GM19099 (cell line): ENCODE measurements around the gene PRDM2.

Experiments used
- POLR2A ChIP-seq: IDR thresholded peaks from 3 replicates; pipeline ENCODE4 v1.6.1; 2011; ENCODE audit warnings: low read depth; ENCODE audit not compliant: insufficient read length; ENCODE audit errors: extremely low read depth

PRDM2 gene

GRCh38 chr1:13823936-13824335 is 123.9 kb downstream of the PRDM2 start:
- no peak for TF ChIP-seq POLR2A

- TF ChIP-seq POLR2A = no peak
Measured at GRCh38 chr1:13824626-13825025, 124.6 kb downstream of the PRDM2 start.

DNA sequence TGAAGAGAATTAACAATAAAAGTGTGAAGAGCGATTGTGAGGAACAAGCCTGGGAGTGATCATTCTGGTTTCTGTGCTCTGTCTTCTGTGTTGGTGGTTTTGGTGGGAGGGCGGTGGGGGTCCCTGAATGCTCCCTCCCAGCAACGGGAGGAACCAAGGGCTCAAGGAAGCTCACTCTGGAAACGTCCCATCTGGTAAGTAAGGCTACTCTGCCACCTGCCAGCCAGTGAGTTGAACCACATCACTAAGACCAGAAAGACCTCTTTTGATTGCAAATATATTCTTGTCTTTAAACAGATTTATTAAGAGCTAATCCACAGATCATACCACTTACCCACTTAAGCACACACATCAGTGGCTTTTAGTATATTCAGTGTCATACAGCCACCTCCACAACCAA is 125.0 kb downstream of the PRDM2 start:
- TF ChIP-seq POLR2A = no peak

- no peak for TF ChIP-seq POLR2A
Measured at GRCh38 chr1:13826009-13826408, 126.0 kb downstream of the PRDM2 start.

DNA sequence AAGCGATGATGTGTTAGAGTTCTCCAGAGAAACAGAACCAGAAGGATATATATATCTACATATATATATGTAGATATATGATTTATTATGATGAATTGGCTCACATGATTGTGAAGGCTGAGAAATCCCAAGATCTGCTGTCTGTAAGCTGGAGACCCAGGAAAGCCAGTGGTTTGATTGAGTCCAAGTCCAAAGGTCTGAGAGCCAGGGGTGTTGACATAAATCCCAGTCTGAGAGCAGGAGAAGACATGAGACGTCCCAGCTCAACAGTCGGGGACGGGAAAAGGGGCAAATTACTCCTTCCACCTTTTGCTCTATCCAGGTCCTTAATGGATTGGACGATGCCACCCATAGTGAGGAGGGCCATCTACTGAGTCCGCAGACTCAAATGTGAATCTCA is 126.6 kb downstream of the PRDM2 start:
- TF ChIP-seq POLR2A = no peak

- no peak for TF ChIP-seq POLR2A
Measured at GRCh38 chr1:13828454-13829151, 128.6 kb downstream of the PRDM2 start.

- no peak for TF ChIP-seq POLR2A
Measured at GRCh38 chr1:13829152-13829769, 129.3 kb downstream of the PRDM2 start.

GRCh38 chr1:13830170-13830569 is 130.2 kb downstream of the PRDM2 start:
- no peak for TF ChIP-seq POLR2A

DNA sequence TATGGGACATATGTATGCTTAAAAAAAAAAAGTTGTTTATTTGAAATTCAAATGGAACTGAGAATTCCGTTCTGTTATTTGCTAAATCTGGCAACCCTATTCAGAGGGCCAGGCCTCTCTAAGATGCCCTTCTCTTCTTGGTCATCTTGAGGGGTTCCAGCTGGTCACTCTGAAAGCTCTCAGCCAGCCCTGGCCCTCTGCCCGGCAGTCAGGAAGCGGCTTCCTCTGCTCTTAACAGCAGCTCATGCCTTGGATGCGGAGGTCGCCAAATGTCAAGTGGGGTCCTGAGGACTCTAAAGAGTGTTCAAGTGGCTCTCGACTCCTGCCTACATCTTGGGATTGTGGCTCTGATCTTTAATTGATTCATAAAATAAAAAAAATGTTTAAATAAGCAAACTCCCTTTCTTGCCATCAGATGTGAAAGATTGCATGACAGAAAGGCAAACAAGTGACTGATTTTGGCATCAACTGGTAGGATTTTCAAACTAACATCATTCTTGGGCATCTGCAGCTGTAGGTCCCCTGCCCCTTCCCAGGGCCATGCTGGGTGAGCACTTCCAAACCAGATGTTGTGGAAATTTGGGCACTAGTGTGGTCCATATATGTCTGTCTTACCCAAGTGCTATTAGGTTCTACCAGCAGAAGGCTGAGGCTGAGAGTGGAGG is 130.8 kb downstream of the PRDM2 start:
- TF ChIP-seq POLR2A = no peak

GRCh38 chr1:13832100-13832499 is 132.1 kb downstream of the PRDM2 start:
- TF ChIP-seq POLR2A = no peak

DNA sequence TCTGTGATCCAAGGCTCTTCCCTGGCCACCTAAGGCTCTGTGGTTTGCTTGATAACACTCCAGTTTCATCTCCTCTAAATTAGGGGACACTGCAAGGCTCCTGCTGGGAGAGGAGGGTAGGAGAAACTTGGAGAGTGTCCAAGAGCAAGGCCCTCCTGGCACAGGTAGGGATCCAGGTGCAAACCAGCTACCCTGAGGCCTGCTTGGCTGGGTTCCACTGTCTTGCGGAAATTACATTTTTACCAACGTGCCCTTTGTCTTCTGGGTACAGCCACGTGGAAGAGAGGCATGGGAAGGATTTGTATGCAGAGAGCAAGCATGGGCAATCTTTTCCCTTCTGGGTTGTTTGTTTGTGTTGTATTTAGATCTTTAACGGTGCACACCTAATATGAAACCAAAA is 132.5 kb downstream of the PRDM2 start:
- no peak for TF ChIP-seq POLR2A

DNA sequence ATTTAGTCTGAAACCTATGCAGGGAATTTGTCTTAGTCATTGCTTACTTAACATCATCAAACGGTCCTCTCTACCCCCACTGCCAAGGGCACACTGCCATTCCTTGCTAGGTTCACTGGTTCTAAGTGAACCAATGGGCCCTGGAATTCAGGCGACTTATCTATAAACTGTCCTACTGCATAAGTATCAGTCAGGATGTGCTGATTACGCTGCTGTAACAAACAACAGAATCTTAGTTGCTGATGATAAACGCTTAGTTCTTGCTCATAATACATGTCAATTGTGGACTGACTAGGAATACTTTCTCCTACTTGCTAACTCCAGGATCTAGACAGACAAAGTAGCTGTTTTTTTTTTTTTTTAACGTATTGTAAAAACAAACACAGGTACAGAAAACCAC is 136.1 kb downstream of the PRDM2 start:
- no peak for TF ChIP-seq POLR2A

DNA sequence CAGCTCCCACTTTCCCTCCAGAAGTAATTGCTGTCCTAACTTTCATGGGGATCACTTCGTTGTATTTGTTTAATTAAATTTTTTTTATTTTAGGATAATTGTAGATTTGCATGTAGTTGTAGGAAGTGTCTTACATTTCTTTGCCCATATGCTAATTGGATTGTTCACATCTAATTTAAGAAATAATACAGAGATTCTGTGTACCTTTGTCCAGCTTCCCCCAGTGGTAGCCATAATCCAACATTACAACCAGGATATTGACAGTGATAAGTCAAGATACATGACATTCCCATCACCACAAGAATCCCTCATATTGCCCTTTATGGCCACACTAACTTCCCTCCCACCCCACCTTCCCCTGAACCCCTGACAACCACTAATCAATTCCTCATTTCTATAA is 136.6 kb downstream of the PRDM2 start:
- no peak for TF ChIP-seq POLR2A

GRCh38 chr1:13838236-13838635 is 138.2 kb downstream of the PRDM2 start:
- TF ChIP-seq POLR2A = no peak

DNA sequence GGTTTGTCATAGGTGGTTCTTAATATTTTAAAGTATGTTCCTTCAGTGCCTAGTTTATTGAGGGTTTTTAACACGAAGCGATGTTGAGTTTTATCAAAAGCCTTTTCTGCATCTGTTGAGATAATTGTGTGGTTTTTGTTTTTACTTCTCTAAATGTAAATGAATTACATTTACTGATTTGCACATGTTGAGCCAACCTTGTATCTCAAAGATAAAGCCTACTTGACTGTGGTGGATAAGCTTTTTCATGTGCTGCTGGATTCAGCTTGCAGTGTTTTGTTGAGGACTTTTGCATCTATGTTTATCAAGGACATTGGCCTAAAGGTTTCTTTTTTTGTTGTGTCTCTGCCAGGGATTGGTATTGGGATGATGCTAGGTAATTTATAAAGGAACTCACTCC is 142.5 kb downstream of the PRDM2 start:
- no peak for TF ChIP-seq POLR2A

DNA sequence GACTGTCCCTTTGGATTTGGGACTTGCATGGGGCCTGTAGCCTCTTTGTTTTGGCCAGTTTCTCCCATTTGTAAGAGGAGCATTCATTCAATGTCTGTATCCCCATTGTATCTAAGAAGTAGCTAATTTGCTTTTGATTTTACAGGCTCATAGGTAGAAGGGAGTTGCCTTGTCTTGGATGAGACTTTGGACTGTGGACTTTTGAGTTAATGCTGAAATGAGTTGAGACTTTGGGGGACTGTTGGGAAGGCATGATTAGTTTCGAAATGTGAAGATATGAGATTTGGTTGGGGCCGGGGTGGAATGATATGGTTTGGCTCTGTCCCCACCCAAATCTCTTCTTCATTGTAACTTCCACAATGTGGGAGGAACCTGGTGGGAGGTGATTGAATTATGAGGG is 151.7 kb downstream of the PRDM2 start:
- no peak for TF ChIP-seq POLR2A
